GM23338 (cell line): ENCODE data around the gene TTC8.

ENCODE experiments used
- CREB1 ChIP-seq: fragments of 250-450 bp; sonication (Bioruptor Pico); IDR thresholded peaks from 2 replicates; pipeline ENCODE4 v1.5.0; 2020; ENCODE audit warnings: low read depth, mild to moderate bottlenecking, moderate library complexity
- CTCF ChIP-seq, 2 experiments: fragments of 200-600 bp in 1 of 2; sonication (generic) in 1 of 2; conservative IDR thresholded peaks; 2 replicates each; pipeline versions ENCODE4 v1.5.1 to v1.6.1; 2016 to 2017; ENCODE audit warnings: antibody characterized with exemption in 2 of 2, low read depth in 2 of 2, mild to moderate bottlenecking in 2 of 2, moderate library complexity in 1 of 2
- ETS1 ChIP-seq: IDR thresholded peaks from 2 replicates; pipeline ENCODE4 v1.6.1; 2016; ENCODE audit warnings: antibody characterized with exemption
- EZH2 ChIP-seq: fragments of 200-600 bp; sonication (generic); IDR thresholded peaks from one replicate; pipeline ENCODE4 v1.8.0; 2017; ENCODE audit warnings: antibody characterized with exemption, mild to moderate bottlenecking, low read depth; ENCODE audit not compliant: unreplicated experiment
- EZH2phosphoT487 ChIP-seq: fragments of 200-600 bp; sonication (generic); IDR thresholded peaks from one replicate; pipeline ENCODE4 v1.8.1; 2018; ENCODE audit warnings: antibody characterized with exemption; ENCODE audit not compliant: unreplicated experiment
- JUNB ChIP-seq: IDR thresholded peaks from one replicate; pipeline ENCODE4 v1.6.1; 2016; ENCODE audit warnings: antibody characterized with exemption; ENCODE audit not compliant: unreplicated experiment
- POLR2AphosphoS5 ChIP-seq: IDR thresholded peaks from 2 replicates; pipeline ENCODE4 v1.6.1; 2016; ENCODE audit warnings: antibody characterized with exemption, low read depth
- REST ChIP-seq: IDR thresholded peaks from one replicate; pipeline ENCODE4 v1.6.1; 2018; ENCODE audit warnings: antibody characterized with exemption; ENCODE audit not compliant: unreplicated experiment
- STAT1 ChIP-seq: IDR thresholded peaks from one replicate; pipeline ENCODE4 v1.6.1; 2016; ENCODE audit warnings: antibody characterized with exemption; ENCODE audit not compliant: unreplicated experiment
- ZNF114 ChIP-seq: fragments of 250-450 bp; sonication (Bioruptor Pico); IDR thresholded peaks from 2 replicates; pipeline ENCODE4 v1.5.0; 2020; ENCODE audit warnings: mild to moderate bottlenecking, moderate library complexity
- ZNF331 ChIP-seq: fragments of 250-450 bp; sonication (Bioruptor Pico); IDR thresholded peaks from 2 replicates; pipeline ENCODE4 v1.5.0; 2020; ENCODE audit warnings: low read depth, mild to moderate bottlenecking, moderate library complexity
- ZNF462 ChIP-seq: fragments of 250-450 bp; sonication (Bioruptor Pico); IDR thresholded peaks from 2 replicates; pipeline ENCODE4 v1.5.0; 2020; ENCODE audit warnings: mild to moderate bottlenecking, moderate library complexity

GRCh38 chr14:88831284-88831683 lies 6.8 kb downstream of the TTC8 start:
- TF ChIP-seq JUNB, result no peak
- TF ChIP-seq POLR2AphosphoS5, result no peak
- no peak for TF ChIP-seq CTCF (conservative IDR thresholded peaks at IDR 0.05; ENCODE audit: low read depth in 2 of 2)
- TF ChIP-seq EZH2phosphoT487, result no peak
- TF ChIP-seq ZNF114 (CRISPR knock-in tag), result no peak
- TF ChIP-seq REST, result no peak
- TF ChIP-seq EZH2, result no peak
- TF ChIP-seq ETS1, result no peak
- TF ChIP-seq CREB1 (CRISPR knock-in tag), result no peak
- no peak for TF ChIP-seq STAT1
- no peak for TF ChIP-seq ZNF331 (CRISPR knock-in tag)
- no peak for TF ChIP-seq ZNF462 (CRISPR knock-in tag)
